ENCODE results near the gene MMEL1.

DNA sequence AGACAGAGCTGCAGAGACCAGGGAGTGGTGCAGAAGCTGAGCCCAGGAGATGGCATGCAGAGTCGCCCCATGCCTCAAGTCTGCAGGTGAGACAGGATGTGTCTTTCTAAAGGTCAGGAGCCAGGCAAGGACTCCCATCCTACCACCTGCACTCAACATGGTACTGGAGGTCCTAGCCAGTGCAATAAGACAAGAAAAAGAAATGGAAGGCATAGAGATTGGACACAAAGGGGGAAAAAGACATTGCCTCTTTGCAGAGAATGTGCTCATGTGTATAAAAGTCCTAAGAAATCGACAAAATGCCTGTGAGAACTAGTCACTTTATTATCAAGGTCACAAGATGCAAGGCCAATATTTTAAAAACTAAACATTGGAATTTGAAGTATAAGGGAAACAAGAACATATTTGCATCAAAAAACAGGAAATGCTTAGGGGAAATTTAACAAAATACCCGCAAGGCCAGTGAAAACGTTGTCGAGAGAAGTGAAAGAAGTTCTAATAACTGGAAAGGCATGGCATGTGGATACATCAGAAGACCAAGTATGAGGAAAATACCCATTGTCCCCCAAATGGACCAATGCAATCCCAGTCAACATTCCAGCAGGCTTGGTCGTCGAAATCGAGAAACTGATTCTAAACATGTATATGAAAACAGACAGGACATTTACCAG, 59.4 kb downstream of the MMEL1 start:
- TF ChIP-seq, protein P1, sequence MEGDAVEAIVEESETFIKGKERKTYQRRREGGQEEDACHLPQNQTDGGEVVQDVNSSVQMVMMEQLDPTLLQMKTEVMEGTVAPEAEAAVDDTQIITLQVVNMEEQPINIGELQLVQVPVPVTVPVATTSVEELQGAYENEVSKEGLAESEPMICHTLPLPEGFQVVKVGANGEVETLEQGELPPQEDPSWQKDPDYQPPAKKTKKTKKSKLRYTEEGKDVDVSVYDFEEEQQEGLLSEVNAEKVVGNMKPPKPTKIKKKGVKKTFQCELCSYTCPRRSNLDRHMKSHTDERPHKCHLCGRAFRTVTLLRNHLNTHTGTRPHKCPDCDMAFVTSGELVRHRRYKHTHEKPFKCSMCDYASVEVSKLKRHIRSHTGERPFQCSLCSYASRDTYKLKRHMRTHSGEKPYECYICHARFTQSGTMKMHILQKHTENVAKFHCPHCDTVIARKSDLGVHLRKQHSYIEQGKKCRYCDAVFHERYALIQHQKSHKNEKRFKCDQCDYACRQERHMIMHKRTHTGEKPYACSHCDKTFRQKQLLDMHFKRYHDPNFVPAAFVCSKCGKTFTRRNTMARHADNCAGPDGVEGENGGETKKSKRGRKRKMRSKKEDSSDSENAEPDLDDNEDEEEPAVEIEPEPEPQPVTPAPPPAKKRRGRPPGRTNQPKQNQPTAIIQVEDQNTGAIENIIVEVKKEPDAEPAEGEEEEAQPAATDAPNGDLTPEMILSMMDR (conservative IDR thresholded peaks at IDR 0.05 in 1 of 2, IDR thresholded peaks at IDR 0.05 in 1 of 2; ENCODE audit: low read depth in 1 of 2, low read length in 2 of 2) = no peak
- TF ChIP-seq EZH2 (IDR thresholded peaks at IDR 0.05; ENCODE audit: low read length, missing control alignments) = no peak

Data from fibroblast of lung (primary cell).